ENCODE results near the gene PKD1. TPM values are rescaled to one million over a fixed set of nuclear protein-coding genes. Genes with fewer than 3 reads are reported as not detected.

Gene PKD1
- total RNA-seq, 1 experiment from 2014 or later: 91.5 TPM

DNA sequence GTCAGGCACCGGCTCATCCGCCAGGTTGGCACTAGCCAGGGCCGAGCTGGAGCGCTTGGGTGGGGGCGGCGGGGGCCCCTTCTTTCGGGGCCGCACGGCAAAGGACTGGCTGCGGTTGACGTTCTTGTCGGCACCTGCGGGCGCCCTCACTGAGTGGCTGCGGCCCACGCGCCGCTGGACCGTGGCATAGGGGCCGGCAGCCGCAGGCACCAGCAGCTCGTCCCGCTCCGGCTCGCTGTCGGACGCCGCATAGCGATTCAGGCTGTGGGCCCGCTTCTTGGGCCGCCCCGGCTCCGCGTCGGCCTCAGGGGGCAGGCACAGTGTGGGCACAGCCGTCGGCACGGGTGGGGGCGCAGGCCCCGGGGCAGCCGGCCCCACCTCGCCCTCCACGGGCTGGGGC is 44.8 kb upstream of the PKD1 start:
- Histone ChIP-seq H3K9me3 (ENCODE audit: insufficient read depth, low read depth) (no peaks in the 10 kb centered on the region), H3K27me3 (ENCODE audit: insufficient read depth, low read depth) (no peaks in the 10 kb centered on the region), H3K9me2 (ENCODE audit: insufficient read depth) (no peaks in the 10 kb centered on the region), H3F3A (ENCODE audit: insufficient read depth, low read depth) (no peaks in the 10 kb centered on the region; the same call in 1 of the 2 replicates), H3K79me2 (ENCODE audit: low read depth) (no peaks in the 10 kb centered on the region), H3K4me2 (no peak overlapping the region), H4K20me1 (ENCODE audit: insufficient read depth) (0 out of 2 replicates have a peak, but pooled peaks cover 3% of the 10 kb centered on the region), H3K4me3 (no peak overlapping the region), H3K4me1 (replicated peaks; ENCODE audit: insufficient read depth) (no peaks in the 10 kb centered on the region), H3K36me3 (ENCODE audit: low read depth) (no peaks in the 10 kb centered on the region), H3K27ac (no peak overlapping the region), H2AFZ (no peak overlapping the region)
- no peak for TF ChIP-seq EZH2 (IDR thresholded peaks at IDR 0.05; ENCODE audit: low read depth)
- TF ChIP-seq, protein P1, sequence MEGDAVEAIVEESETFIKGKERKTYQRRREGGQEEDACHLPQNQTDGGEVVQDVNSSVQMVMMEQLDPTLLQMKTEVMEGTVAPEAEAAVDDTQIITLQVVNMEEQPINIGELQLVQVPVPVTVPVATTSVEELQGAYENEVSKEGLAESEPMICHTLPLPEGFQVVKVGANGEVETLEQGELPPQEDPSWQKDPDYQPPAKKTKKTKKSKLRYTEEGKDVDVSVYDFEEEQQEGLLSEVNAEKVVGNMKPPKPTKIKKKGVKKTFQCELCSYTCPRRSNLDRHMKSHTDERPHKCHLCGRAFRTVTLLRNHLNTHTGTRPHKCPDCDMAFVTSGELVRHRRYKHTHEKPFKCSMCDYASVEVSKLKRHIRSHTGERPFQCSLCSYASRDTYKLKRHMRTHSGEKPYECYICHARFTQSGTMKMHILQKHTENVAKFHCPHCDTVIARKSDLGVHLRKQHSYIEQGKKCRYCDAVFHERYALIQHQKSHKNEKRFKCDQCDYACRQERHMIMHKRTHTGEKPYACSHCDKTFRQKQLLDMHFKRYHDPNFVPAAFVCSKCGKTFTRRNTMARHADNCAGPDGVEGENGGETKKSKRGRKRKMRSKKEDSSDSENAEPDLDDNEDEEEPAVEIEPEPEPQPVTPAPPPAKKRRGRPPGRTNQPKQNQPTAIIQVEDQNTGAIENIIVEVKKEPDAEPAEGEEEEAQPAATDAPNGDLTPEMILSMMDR (conservative IDR thresholded peaks at IDR 0.05): no peak
- intact Hi-C loops (cut with micrococcal nuclease; ENCODE audit: unreplicated experiment): no loop called here
- no TSS peak for BruUV-seq (replicated peaks)
- no peak for DNase-seq
- ChIA-PET POLR2A (ENCODE audit: unreplicated experiment) (no interaction called here), CTCF (no interaction called here)

DNA sequence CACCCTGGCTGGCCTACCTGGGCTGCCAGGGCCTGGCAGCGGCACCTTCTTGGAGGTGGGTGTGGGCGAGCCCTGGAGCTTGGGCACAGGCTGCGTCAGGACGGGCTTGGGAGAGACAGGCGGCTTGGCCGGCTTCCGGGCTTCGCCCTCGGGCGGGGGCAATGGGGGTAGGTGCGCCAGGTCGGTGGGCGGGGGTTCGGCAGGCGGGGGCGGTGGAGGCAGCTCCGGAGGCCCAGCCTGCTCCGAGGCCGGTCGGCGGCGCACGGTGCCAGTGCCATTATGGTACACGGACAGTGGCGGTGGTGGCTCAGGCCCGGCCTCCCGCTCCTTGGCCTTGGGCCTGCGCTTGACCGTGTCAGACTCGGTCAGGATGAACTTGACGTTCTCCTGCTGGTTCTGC is 43.9 kb upstream of the PKD1 start:
- no peaks in the 10 kb centered on the region; the same call in 1 of the 2 replicates for H3F3A ChIP-seq (ENCODE audit: insufficient read depth, low read depth)
- no peaks in the 10 kb centered on the region for H3K4me1 ChIP-seq (replicated peaks; ENCODE audit: insufficient read depth)
- H3K36me3 ChIP-seq (ENCODE audit: low read depth): no peaks in the 10 kb centered on the region
- H3K4me3 ChIP-seq: no peak overlapping the region
- DNase-seq: no peak
- H3K4me2 ChIP-seq: no peak overlapping the region
- no TSS peak for BruUV-seq (replicated peaks)
- POLR2A ChIA-PET (ENCODE audit: unreplicated experiment): no interaction called here
- no peaks in the 10 kb centered on the region for H3K9me2 ChIP-seq (ENCODE audit: insufficient read depth)
- intact Hi-C loops (cut with micrococcal nuclease; ENCODE audit: unreplicated experiment): no loop called here
- no peaks in the 10 kb centered on the region for H3K9me3 ChIP-seq (ENCODE audit: insufficient read depth, low read depth)
- 0 out of 2 replicates have a peak, but pooled peaks cover 5% of the 10 kb centered on the region for H4K20me1 ChIP-seq (ENCODE audit: insufficient read depth)
- CTCF ChIA-PET: no interaction called here
- no peaks in the 10 kb centered on the region for H3K79me2 ChIP-seq (ENCODE audit: low read depth)
- H3K27ac ChIP-seq: no peak overlapping the region
- TF ChIP-seq EZH2 (IDR thresholded peaks at IDR 0.05; ENCODE audit: low read depth): no peak
- TF ChIP-seq, protein P1 (conservative IDR thresholded peaks at IDR 0.05): no peak
- H3K27me3 ChIP-seq (ENCODE audit: insufficient read depth, low read depth): no peaks in the 10 kb centered on the region
- no peak overlapping the region for H2AFZ ChIP-seq

DNA sequence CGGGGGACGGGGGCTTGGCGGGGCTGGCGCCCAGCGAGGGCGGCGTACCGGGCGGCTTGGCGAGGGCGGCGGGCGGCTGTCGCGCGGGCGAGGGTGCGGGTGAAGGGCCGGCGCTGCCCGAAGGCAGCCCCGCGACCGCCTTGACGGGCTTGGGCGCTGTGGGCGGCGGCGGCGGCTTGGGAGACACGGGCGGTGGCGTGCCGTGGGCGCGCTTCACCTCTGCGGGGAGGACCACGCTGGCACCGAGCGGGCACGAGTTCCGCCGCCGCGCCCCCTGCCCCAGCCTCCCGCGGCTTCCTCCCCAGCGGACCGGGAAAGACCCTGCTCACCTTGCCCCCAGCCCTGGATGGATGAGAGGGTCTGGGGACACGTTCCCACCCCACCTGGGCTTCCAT is 43.4 kb upstream of the PKD1 start:
- no peaks in the 10 kb centered on the region for H3K79me2 ChIP-seq (ENCODE audit: low read depth)
- H3K9me3 ChIP-seq (ENCODE audit: insufficient read depth, low read depth): no peaks in the 10 kb centered on the region
- no peak overlapping the region for H3K27ac ChIP-seq
- no peak overlapping the region for H2AFZ ChIP-seq
- POLR2A ChIA-PET (ENCODE audit: unreplicated experiment): no interaction called here
- H4K20me1 ChIP-seq (ENCODE audit: insufficient read depth): 0 out of 2 replicates have a peak, but pooled peaks cover 5% of the 10 kb centered on the region
- CTCF ChIA-PET: no interaction called here
- TF ChIP-seq, protein P1 (conservative IDR thresholded peaks at IDR 0.05): no peak
- TF ChIP-seq EZH2 (IDR thresholded peaks at IDR 0.05; ENCODE audit: low read depth): no peak
- H3K4me3 ChIP-seq: no peak overlapping the region
- H3K36me3 ChIP-seq (ENCODE audit: low read depth): no peaks in the 10 kb centered on the region
- H3K27me3 ChIP-seq (ENCODE audit: insufficient read depth, low read depth): no peaks in the 10 kb centered on the region
- no peaks in the 10 kb centered on the region for H3K4me1 ChIP-seq (replicated peaks; ENCODE audit: insufficient read depth)
- no peaks in the 10 kb centered on the region; the same call in 1 of the 2 replicates for H3F3A ChIP-seq (ENCODE audit: insufficient read depth, low read depth)
- H3K9me2 ChIP-seq (ENCODE audit: insufficient read depth): no peaks in the 10 kb centered on the region
- DNase-seq: no peak
- no peak overlapping the region for H3K4me2 ChIP-seq
- no TSS peak for BruUV-seq (replicated peaks)
- intact Hi-C loops (cut with micrococcal nuclease; ENCODE audit: unreplicated experiment): no loop called here
